OCI-LY3 (cell line): ENCODE measurements around the gene YJU2.

ENCODE experiments used
- H2AFZ ChIP-seq: fragments of 200-600, 300-600 bp; shearing (Covaris generic); 2 replicates; pipeline ENCODE4 v1.6.0; 2014; ENCODE audit warnings: antibody characterized with exemption, low read depth, low read length
- H3K27ac ChIP-seq: fragments of 200-600, 300-600 bp; sonication (generic); 2 replicates; pipeline ENCODE4 v1.5.1; 2014; ENCODE audit warnings: mild to moderate bottlenecking, low read length, moderate library complexity, mixed read lengths
- H3K27me3 ChIP-seq: fragments of 200-600, 300-600 bp; sonication (generic); 2 replicates; pipeline ENCODE4 v1.6.1; 2014; ENCODE audit warnings: low read depth, low read length, mixed read lengths
- H3K36me3 ChIP-seq: fragments of 200-600, 300-600 bp; sonication (generic); replicated peaks from 2 replicates; pipeline ENCODE3; 2014; ENCODE audit warnings: low read depth, low read length, mixed read lengths
- H3K4me1 ChIP-seq: fragments of 300-600, 200-600 bp; sonication (generic); 2 replicates; pipeline ENCODE4 v1.6.1; 2014; ENCODE audit warnings: low read length, mixed read lengths
- H3K4me2 ChIP-seq: fragments of 200-600, 300-600 bp; sonication (generic); 2 replicates; pipeline ENCODE4 v1.6.1; 2014; ENCODE audit warnings: low read length, mixed read lengths
- H3K4me3 ChIP-seq: fragments of 300-600, 200-600 bp; sonication (generic); 2 replicates; pipeline ENCODE4 v1.5.1; 2014; ENCODE audit warnings: antibody characterized with exemption, mild to moderate bottlenecking, low read length, moderate library complexity
- H3K79me2 ChIP-seq: fragments of 300-600, 200-600 bp; shearing (Covaris generic); 2 replicates; pipeline ENCODE4 v1.6.1; 2014; ENCODE audit warnings: mild to moderate bottlenecking, low read length, mixed read lengths
- H3K9ac ChIP-seq: fragments of 300-600, 200-600 bp; shearing (Covaris generic); 2 replicates; pipeline ENCODE4 v1.6.0; 2014; ENCODE audit warnings: mild to moderate bottlenecking, low read length, moderate library complexity
- H3K9me3 ChIP-seq: fragments of 200-600, 300-600 bp; shearing (Covaris generic); 2 replicates; pipeline ENCODE4 v1.6.1; 2014; ENCODE audit warnings: low read length, mixed read lengths; ENCODE audit not compliant: insufficient read depth
- H4K20me1 ChIP-seq: fragments of 200-600, 300-600 bp; sonication (generic); 2 replicates; pipeline ENCODE4 v1.6.1; 2016; ENCODE audit warnings: low read length, mixed read lengths; ENCODE audit not compliant: insufficient read depth
- CTCF ChIP-seq: fragments of 200-600, 300-600 bp; sonication (generic); IDR thresholded peaks from 2 replicates; pipeline ENCODE4 v1.5.1; 2014; ENCODE audit warnings: antibody characterized with exemption, low read length, low read depth
- EZH2phosphoT487 ChIP-seq: fragments of 200-600 bp; shearing (Covaris generic); IDR thresholded peaks from 2 replicates; pipeline ENCODE4 v1.6.1; 2018; ENCODE audit warnings: antibody characterized with exemption, mixed run types, low read depth

YJU2 gene

GRCh38 chr19:4220188-4220587 lies 26.7 kb upstream of the YJU2 start:
- no peaks in the 10 kb centered on the region for H3K36me3 ChIP-seq
- no peaks in the 10 kb centered on the region for H4K20me1 ChIP-seq
- H3K9me3 ChIP-seq = no peaks in the 10 kb centered on the region
- H3K79me2 ChIP-seq = no peaks in the 10 kb centered on the region
- H3K9ac ChIP-seq = no peak overlapping the region
- no peak overlapping the region for H2AFZ ChIP-seq
- no peak for TF ChIP-seq EZH2phosphoT487
- no peak for TF ChIP-seq CTCF
- peaks cover 7% of the 10 kb centered on the region for H3K4me1 ChIP-seq
- H3K4me2 ChIP-seq = no peak overlapping the region
- H3K27me3 ChIP-seq = no peaks in the 10 kb centered on the region
- H3K27ac ChIP-seq = no peak overlapping the region
- no peak overlapping the region for H3K4me3 ChIP-seq

- H3K36me3 ChIP-seq = peaks cover under 1% of the 10 kb centered on the region
- peaks cover 40% of the 10 kb centered on the region for H3K4me1 ChIP-seq
- no peak overlapping the region for H2AFZ ChIP-seq
- no peak overlapping the region for H3K9ac ChIP-seq
- H3K4me3 ChIP-seq = no peak overlapping the region
- H3K27ac ChIP-seq = no peak overlapping the region
- no peaks in the 10 kb centered on the region for H4K20me1 ChIP-seq
- TF ChIP-seq CTCF = no peak
- no peak for TF ChIP-seq EZH2phosphoT487
- no peaks in the 10 kb centered on the region for H3K9me3 ChIP-seq
- no peaks in the 10 kb centered on the region for H3K27me3 ChIP-seq
- no peak overlapping the region for H3K4me2 ChIP-seq
- peaks cover 22% of the 10 kb centered on the region for H3K79me2 ChIP-seq
These were observed 22.4 kb upstream of the YJU2 start for GRCh38 chr19:4224470-4224869.

- H3K27ac ChIP-seq = no peak overlapping the region
- no peaks in the 10 kb centered on the region for H3K27me3 ChIP-seq
- peaks cover 2% of the 10 kb centered on the region for H4K20me1 ChIP-seq
- H3K9me3 ChIP-seq = no peaks in the 10 kb centered on the region
- H3K4me3 ChIP-seq = no peak overlapping the region
- TF ChIP-seq CTCF (no peak), EZH2phosphoT487 (no peak)
- H3K9ac ChIP-seq = no peak overlapping the region
- no peak overlapping the region for H3K4me2 ChIP-seq
- peaks cover 43% of the 10 kb centered on the region for H3K4me1 ChIP-seq
- no peak overlapping the region for H2AFZ ChIP-seq
- H3K36me3 ChIP-seq = peaks cover 13% of the 10 kb centered on the region
- H3K79me2 ChIP-seq = peaks cover 37% of the 10 kb centered on the region
These were observed 21.0 kb upstream of the YJU2 start for GRCh38 chr19:4225885-4226284.

- Histone ChIP-seq H3K9ac (peak overlapping the region; percentile 99), H4K20me1 (peaks cover 11% of the 10 kb centered on the region), H3K27ac (peak overlapping the region; percentile 97), H3K79me2 (peaks cover 55% of the 10 kb centered on the region), H3K9me3 (no peaks in the 10 kb centered on the region), H3K36me3 (peaks cover 27% of the 10 kb centered on the region), H3K4me1 (peaks cover 53% of the 10 kb centered on the region), H3K27me3 (no peaks in the 10 kb centered on the region), H2AFZ (no peak overlapping the region), H3K4me3 (peak overlapping the region; percentile 93), H3K4me2 (peak overlapping the region; percentile 92)
- TF ChIP-seq EZH2phosphoT487 (no peak), CTCF (no peak)
These were observed 19.1 kb upstream of the YJU2 start for GRCh38 chr19:4227771-4228170.
